NB4 (cell line): Measurements from ENCODE around the gene RFFL.

ENCODE experiments used
- DNase-seq: peaks from one replicate; pipeline ENCODE4 v3.0.0; 2010; ENCODE audit warnings: low read depth
- H3K4me3 ChIP-seq: one replicate; pipeline ENCODE4 v1.5.1; 2011; ENCODE audit warnings: mild to moderate bottlenecking, low read depth, low read length, moderate library complexity
- MAX ChIP-seq: IDR thresholded peaks from 2 replicates; pipeline ENCODE4 v1.6.1; 2011; ENCODE audit warnings: low read depth, low read length
- MYC ChIP-seq: IDR thresholded peaks from 2 replicates; pipeline ENCODE4 v1.6.1; 2011; ENCODE audit warnings: low read depth, low read length
- POLR2A ChIP-seq: IDR thresholded peaks from 2 replicates; pipeline ENCODE4 v1.6.1; 2011; ENCODE audit warnings: mild to moderate bottlenecking; ENCODE audit not compliant: insufficient read length; ENCODE audit errors: extremely low read depth
- TF ChIP-seq, protein P1 (sequence below): IDR thresholded peaks from one replicate; pipeline ENCODE4 v1.5.1; 2012; ENCODE audit warnings: low read depth, low read length

Gene RFFL

DNA sequence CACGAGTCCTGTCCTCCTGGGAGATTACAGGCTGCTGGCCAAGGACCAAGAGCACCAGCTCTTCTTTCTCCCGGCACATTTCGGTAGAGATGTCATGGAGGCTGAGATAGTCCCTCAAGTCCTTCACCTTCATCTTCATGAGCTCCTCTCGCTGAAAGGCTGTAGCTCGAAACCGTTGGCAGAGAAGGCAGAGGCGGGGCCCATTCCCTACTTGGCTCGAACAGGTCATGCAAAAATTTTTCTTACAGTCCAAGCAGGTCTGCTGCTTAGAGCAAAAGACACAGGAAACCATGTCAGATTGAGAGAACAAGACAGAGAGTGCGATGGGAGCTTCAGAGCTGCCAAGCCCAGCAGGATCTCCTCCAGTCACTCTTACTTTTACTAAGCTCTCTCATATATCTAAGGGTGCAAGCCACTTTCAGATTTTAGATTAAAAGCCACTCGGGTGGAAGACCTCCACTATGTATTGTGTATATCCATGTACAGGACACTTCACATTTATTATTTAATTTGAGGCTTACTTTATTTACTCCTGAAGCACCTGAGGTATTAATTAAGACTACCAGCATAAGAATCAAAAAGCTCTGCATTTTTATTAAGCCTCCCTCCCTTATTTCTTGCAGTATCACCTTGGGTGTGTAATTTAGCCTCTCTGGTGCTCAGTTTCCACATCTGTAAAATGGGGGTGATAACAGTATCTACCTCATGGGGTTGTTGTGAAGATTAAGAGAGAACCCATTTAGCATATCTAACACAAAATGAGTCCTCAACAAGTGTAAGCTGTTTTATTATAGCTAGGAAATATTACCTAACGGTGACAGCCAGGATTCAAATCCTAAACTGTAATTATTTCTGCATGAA lies 41.8 kb downstream of the RFFL start:
- no peak for DNase-seq
- TF ChIP-seq MYC = no peak
- TF ChIP-seq, protein P1, sequence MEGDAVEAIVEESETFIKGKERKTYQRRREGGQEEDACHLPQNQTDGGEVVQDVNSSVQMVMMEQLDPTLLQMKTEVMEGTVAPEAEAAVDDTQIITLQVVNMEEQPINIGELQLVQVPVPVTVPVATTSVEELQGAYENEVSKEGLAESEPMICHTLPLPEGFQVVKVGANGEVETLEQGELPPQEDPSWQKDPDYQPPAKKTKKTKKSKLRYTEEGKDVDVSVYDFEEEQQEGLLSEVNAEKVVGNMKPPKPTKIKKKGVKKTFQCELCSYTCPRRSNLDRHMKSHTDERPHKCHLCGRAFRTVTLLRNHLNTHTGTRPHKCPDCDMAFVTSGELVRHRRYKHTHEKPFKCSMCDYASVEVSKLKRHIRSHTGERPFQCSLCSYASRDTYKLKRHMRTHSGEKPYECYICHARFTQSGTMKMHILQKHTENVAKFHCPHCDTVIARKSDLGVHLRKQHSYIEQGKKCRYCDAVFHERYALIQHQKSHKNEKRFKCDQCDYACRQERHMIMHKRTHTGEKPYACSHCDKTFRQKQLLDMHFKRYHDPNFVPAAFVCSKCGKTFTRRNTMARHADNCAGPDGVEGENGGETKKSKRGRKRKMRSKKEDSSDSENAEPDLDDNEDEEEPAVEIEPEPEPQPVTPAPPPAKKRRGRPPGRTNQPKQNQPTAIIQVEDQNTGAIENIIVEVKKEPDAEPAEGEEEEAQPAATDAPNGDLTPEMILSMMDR = no peak
- TF ChIP-seq MAX = no peak
- no peak for TF ChIP-seq POLR2A
- H3K4me3 ChIP-seq = no peak overlapping the region

- no peak overlapping the region for H3K4me3 ChIP-seq
- TF ChIP-seq MAX = no peak
- TF ChIP-seq, protein P1 = no peak
- no peak for TF ChIP-seq MYC
- no peak for TF ChIP-seq POLR2A
- DNase-seq = no peak
Observed at GRCh38 chr17:35019386-35020179, 43.9 kb downstream of the RFFL start.

- TF ChIP-seq, protein P1 = no peak
- no peak for TF ChIP-seq MAX
- H3K4me3 ChIP-seq = no peak overlapping the region
- DNase-seq = no peak
Observed at GRCh38 chr17:35018814-35019213, 44.7 kb downstream of the RFFL start.

GRCh38 chr17:35017021-35017420 lies 46.5 kb downstream of the RFFL start:
- TF ChIP-seq MYC (no peak), POLR2A (no peak), MAX (no peak)
- TF ChIP-seq, protein P1 = no peak
- DNase-seq = no peak
- H3K4me3 ChIP-seq = no peak overlapping the region

DNA sequence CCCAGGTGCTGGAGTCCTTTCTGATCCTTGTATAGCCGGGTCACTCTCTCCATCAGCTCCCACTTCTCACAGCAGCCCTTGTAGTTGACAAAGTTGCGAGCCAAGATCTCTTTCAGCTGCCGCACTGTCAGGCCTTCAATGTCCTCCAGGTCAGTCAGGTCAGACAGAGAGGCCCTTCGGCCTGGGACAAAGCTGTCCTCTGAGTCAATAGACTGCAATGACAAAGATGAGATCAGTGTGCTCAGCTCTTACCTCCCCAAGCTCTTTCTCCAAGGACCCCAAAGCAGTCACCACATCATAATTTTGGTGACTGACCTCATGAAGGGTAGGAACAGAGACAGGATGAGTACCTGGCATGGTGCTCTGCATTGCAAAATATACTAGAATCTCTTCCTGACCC lies 47.1 kb downstream of the RFFL start:
- no peak for DNase-seq
- no peak overlapping the region for H3K4me3 ChIP-seq
- no peak for TF ChIP-seq MAX
- TF ChIP-seq MYC = no peak
- TF ChIP-seq POLR2A = no peak
- TF ChIP-seq, protein P1 = no peak
